Measurements from ENCODE around the gene PTPRG. TPM values are rescaled to one million over a fixed set of nuclear protein-coding genes. Genes with fewer than 3 reads are reported as not detected.

PTPRG gene
- total RNA-seq, 2 donors from 2014 or later = 26.0 to 26.3 TPM

GRCh38 chr3:61937477-61937876 lies 376.1 kb downstream of the PTPRG start:
- H3K27me3 ChIP-seq = no peaks in the 10 kb centered on the region
- no peak overlapping the region for H3K4me3 ChIP-seq
- no peak overlapping the region for H3K9ac ChIP-seq (ENCODE audit: low read depth in 2 of 2, low read length in 2 of 2)
- H3K4me1 ChIP-seq = peaks cover 2% of the 10 kb centered on the region
- no peak overlapping the region for H3K27ac ChIP-seq
- DNase-seq = no peak
- H3K36me3 ChIP-seq = no peaks in the 10 kb centered on the region
- intact Hi-C loops (cut with DNase I) = no loop called here
- TF ChIP-seq, protein P1, sequence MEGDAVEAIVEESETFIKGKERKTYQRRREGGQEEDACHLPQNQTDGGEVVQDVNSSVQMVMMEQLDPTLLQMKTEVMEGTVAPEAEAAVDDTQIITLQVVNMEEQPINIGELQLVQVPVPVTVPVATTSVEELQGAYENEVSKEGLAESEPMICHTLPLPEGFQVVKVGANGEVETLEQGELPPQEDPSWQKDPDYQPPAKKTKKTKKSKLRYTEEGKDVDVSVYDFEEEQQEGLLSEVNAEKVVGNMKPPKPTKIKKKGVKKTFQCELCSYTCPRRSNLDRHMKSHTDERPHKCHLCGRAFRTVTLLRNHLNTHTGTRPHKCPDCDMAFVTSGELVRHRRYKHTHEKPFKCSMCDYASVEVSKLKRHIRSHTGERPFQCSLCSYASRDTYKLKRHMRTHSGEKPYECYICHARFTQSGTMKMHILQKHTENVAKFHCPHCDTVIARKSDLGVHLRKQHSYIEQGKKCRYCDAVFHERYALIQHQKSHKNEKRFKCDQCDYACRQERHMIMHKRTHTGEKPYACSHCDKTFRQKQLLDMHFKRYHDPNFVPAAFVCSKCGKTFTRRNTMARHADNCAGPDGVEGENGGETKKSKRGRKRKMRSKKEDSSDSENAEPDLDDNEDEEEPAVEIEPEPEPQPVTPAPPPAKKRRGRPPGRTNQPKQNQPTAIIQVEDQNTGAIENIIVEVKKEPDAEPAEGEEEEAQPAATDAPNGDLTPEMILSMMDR (IDR thresholded peaks at IDR 0.05) = no peak
- no peaks in the 10 kb centered on the region for H3K9me3 ChIP-seq

GRCh38 chr3:61938878-61939549 lies 377.6 kb downstream of the PTPRG start:
- Histone ChIP-seq H3K36me3 (no peaks in the 10 kb centered on the region), H3K27ac (no peak overlapping the region), H3K9me3 (no peaks in the 10 kb centered on the region), H3K9ac (ENCODE audit: low read depth in 2 of 2, low read length in 2 of 2) (no peak overlapping the region), H3K4me3 (no peak overlapping the region), H3K4me1 (peaks cover 2% of the 10 kb centered on the region), H3K27me3 (no peaks in the 10 kb centered on the region)
- no peak for DNase-seq
- TF ChIP-seq, protein P1 (IDR thresholded peaks at IDR 0.05) = no peak
- intact Hi-C loops (cut with DNase I) = no loop called here

- no peak overlapping the region for H3K27ac ChIP-seq
- H3K4me1 ChIP-seq = peaks cover 2% of the 10 kb centered on the region
- no peak for DNase-seq
Measured at GRCh38 chr3:61940236-61940635, 378.9 kb downstream of the PTPRG start.

GRCh38 chr3:61943975-61944374 lies 382.6 kb downstream of the PTPRG start:
- Histone ChIP-seq H3K27ac (no peak overlapping the region), H3K4me1 (no peaks in the 10 kb centered on the region), H3K9ac (ENCODE audit: low read depth in 2 of 2, low read length in 2 of 2) (no peak overlapping the region), H3K36me3 (no peaks in the 10 kb centered on the region), H3K4me3 (no peak overlapping the region), H3K27me3 (no peaks in the 10 kb centered on the region), H3K9me3 (no peaks in the 10 kb centered on the region)
- intact Hi-C loops (cut with DNase I) = no loop called here
- TF ChIP-seq, protein P1 (IDR thresholded peaks at IDR 0.05) = no peak
- DNase-seq = no peak

More at GRCh38 chr3:61940236-61940635, 378.9 kb downstream of the PTPRG start:
- intact Hi-C loops (cut with DNase I) = no loop called here
- H3K4me3 ChIP-seq = no peak overlapping the region
- H3K36me3 ChIP-seq = no peaks in the 10 kb centered on the region
- no peaks in the 10 kb centered on the region for H3K9me3 ChIP-seq
- no peaks in the 10 kb centered on the region for H3K27me3 ChIP-seq
- TF ChIP-seq, protein P1 (IDR thresholded peaks at IDR 0.05) = no peak
- no peak overlapping the region for H3K9ac ChIP-seq (ENCODE audit: low read depth in 2 of 2, low read length in 2 of 2)

DNA sequence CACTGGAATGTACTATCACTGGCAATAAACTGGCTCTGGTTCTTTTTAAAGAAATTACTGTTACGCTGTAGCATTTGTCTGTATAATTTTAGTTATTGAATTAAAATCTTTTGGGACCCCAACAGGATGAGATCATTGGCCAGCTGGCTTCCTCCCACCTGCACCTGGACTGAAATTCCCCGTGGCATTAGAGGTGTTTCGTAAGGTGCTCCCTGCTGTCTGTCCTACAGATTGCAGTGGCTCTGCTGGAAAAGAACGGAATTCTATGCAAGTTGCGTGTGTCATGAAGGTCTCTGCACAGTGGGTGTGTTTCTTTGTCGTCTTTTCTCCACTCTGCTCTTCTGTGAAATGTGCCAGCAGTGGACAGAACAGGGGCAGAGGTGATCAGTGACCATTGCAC lies 383.4 kb downstream of the PTPRG start:
- DNase-seq = no peak
- no peak overlapping the region for H3K4me3 ChIP-seq
- no peaks in the 10 kb centered on the region for H3K36me3 ChIP-seq
- H3K9ac ChIP-seq (ENCODE audit: low read depth in 2 of 2, low read length in 2 of 2) = no peak overlapping the region
- no peak overlapping the region for H3K27ac ChIP-seq
- no peaks in the 10 kb centered on the region for H3K9me3 ChIP-seq
- TF ChIP-seq, protein P1 (IDR thresholded peaks at IDR 0.05) = no peak
- intact Hi-C loops (cut with DNase I) = no loop called here
- H3K27me3 ChIP-seq = no peaks in the 10 kb centered on the region
- H3K4me1 ChIP-seq = no peaks in the 10 kb centered on the region
